ENCODE results near the gene FUT1.

FUT1 gene

GRCh38 chr19:48741129-48741999 is 11.1 kb downstream of the FUT1 start:
- no peak for DNase-seq (ENCODE audit: low read depth)

- DNase-seq (ENCODE audit: low read depth): no peak
Measured at GRCh38 chr19:48740164-48740972, 12.1 kb downstream of the FUT1 start, which contains the start of gene RASIP1. Gene RASIP1 (minus strand): TSS chr19:48740610. CDS start chr19:48740282, 328 bp downstream.

- DNase-seq (ENCODE audit: low read depth): no peak
Measured at GRCh38 chr19:48739404-48740163, 12.9 kb downstream of the FUT1 start.

- DNase-seq (ENCODE audit: low read depth): peak; percentile 54
Measured at GRCh38 chr19:48738557-48739403, 13.7 kb downstream of the FUT1 start.

- DNase-seq (ENCODE audit: low read depth): no peak
Measured at GRCh38 chr19:48737360-48737998, 15.0 kb downstream of the FUT1 start.

GRCh38 chr19:48735031-48735615 is 17.3 kb downstream of the FUT1 start:
- DNase-seq (ENCODE audit: low read depth): no peak

GRCh38 chr19:48734625-48735024 is 17.8 kb downstream of the FUT1 start:
- DNase-seq (ENCODE audit: low read depth): no peak

GRCh38 chr19:48731452-48731851 is 21.0 kb downstream of the FUT1 start:
- no peak for DNase-seq (ENCODE audit: low read depth)

GRCh38 chr19:48728911-48729664 is 23.4 kb downstream of the FUT1 start:
- no peak for DNase-seq (ENCODE audit: low read depth)

DNA sequence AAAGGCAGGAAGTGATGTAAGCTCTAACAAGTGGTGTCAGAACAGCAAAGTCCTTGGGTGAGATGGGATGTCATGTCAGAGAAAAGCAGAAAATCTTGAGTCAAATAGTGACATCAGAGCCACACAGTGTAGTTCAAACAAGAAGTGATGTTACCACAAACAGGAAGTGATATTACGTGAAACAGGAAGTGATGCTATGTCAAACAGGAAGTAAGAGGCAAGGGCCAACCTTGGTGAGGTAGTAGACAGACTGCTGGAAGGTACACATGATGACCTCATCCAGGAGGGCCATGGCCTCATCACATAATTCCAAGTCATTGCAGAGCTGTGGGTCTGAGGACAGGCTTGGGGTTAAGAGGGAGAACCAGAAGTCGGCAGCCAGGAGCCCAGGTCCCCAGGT is 25.9 kb downstream of the FUT1 start:
- no peak for DNase-seq (ENCODE audit: low read depth)

- DNase-seq (ENCODE audit: low read depth): peak; percentile 90
Measured at GRCh38 chr19:48724796-48725753, 27.4 kb downstream of the FUT1 start.

GRCh38 chr19:48722196-48722708 is 30.2 kb downstream of the FUT1 start:
- no peak for DNase-seq (ENCODE audit: low read depth)

DNA sequence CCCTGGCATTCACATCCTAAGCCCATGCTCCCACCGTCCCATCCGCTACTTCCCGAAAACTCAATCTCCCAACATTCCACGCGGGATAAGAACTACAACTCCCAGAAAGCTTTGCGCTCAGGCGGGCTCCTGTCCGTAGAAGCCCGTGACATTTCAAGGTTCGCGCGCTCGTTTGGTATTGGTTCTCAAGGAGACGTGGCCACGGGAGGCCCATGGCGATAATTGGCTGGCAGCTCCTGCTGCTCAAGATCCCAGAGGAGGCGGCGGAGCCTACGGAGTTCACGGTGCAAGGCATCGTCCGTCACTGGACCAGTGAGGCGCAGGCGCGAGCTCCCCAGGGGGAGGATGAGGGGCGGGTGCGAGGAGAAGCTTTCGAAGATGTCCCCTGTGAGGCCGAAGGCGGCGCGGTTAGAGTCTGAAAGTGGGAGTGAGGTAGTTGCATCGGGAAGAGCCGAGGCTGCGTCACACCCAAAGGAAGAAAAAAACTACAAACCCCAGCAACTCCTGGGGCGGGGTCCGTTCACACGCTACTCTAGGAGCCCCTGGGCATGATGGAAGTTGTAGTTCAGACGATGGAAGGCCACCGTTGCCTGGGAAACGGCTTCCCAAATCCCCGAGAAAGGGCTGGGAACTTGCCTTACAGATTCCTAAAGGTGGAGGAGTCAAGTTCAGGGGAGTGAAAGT is 31.7 kb downstream of the FUT1 start:
- DNase-seq (ENCODE audit: low read depth): peak; percentile 99

DNA sequence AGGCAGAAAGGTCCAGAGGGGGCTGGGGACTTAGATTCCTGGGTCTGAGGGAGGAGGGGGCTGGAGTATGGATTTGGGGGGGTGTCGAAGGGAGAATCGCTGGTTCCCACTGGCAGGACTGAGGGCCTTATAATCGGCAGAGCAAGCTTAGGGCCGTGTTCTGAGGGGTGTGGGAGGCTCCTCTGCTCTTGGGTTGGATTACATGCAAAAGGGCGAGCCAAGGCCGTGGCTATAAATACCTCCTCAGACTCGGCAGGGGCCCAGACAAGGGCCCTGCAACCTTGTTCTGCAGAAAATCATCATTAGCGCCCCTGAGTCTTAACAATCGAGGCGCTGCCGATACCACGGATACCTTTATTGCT is 32.2 kb downstream of the FUT1 start:
- DNase-seq (ENCODE audit: low read depth): no peak

GRCh38 chr19:48719263-48720171 is 32.9 kb downstream of the FUT1 start, which contains the start of gene MAMSTR:
Gene MAMSTR (minus strand): TSS chr19:48719725. CDS start chr19:48719031, 694 bp downstream.
- no peak for DNase-seq (ENCODE audit: low read depth)

DNA sequence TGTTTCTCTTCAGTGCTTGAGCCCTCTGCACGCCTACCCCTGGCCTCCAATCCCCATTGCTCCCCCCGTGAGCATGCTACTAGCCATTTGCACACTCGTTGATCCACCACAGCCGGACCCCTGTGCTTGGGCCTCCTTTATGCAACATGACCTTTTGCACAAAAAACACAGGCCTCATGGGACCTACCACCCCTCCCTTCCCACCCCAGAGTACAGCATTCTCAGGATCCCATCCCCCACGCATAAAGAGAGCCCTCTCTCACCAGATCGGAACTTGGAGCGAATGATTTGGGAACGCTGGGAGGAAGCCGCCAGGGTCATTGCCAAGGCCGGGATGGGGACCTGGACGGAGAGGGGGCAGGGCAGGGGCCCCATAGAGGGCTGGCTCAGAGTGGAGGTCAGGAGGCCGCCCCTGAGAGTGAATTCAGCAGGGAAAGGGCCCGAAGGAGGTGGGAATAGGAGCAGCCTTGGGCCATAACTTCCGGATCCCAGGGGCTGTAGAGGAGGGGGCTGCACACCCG is 33.7 kb downstream of the FUT1 start:
- no peak for DNase-seq (ENCODE audit: low read depth)
